Daoy (cell line): Measurements from ENCODE around the gene SLC22A6. TPM values are rescaled to one million over a fixed set of nuclear protein-coding genes. Genes with fewer than 3 reads are reported as not detected.
"Not testable (repeated sequence)": the region's sequence is repeated elsewhere in the genome, so short reads cannot be mapped to it uniquely, and the experiment has no call there.

Experiments used
- DNase-seq: peaks from one replicate; pipeline ENCODE4 v3.0.0-alpha.2; 2015; ENCODE audit warnings: low read depth
- total RNA-seq: library from RNA; depleted of rRNA; stranded (reverse); fragments of >200 nt; shearing (Covaris generic); gene quantifications from 2 replicates; pipeline ENCODE4 v1.2.3, GENCODE V29; 2014

The SLC22A6 gene
- total RNA-seq, 1 experiment from 2014 or later, result not detected

- no peak for DNase-seq
Observed at GRCh38 chr11:62985041-62985750, 429 bp upstream of the SLC22A6 start.

GRCh38 chr11:62983536-62984199 lies 1.1 kb downstream of the SLC22A6 start:
- DNase-seq, result no peak

- DNase-seq, result no peak
Observed at GRCh38 chr11:62981743-62982142, 3.0 kb downstream of the SLC22A6 start.

- no peak for DNase-seq
Observed at GRCh38 chr11:62980133-62980760, 4.5 kb downstream of the SLC22A6 start.

GRCh38 chr11:62976109-62976508 lies 8.7 kb downstream of the SLC22A6 start:
- peak; percentile 23 for DNase-seq

- DNase-seq, result peak; percentile 72
Observed at GRCh38 chr11:62974848-62975522, 9.8 kb downstream of the SLC22A6 start.

GRCh38 chr11:62965574-62965973 lies 19.2 kb downstream of the SLC22A6 start:
- no peak for DNase-seq

GRCh38 chr11:62962391-62962790 lies 22.4 kb downstream of the SLC22A6 start:
- no peak for DNase-seq

GRCh38 chr11:62961017-62961570 lies 23.7 kb downstream of the SLC22A6 start:
- DNase-seq, result no peak

- DNase-seq, result no peak
Observed at GRCh38 chr11:62959422-62959980, 25.3 kb downstream of the SLC22A6 start.

- DNase-seq, result peak; percentile 41
Observed at GRCh38 chr11:62958547-62959421, 26.0 kb downstream of the SLC22A6 start.

GRCh38 chr11:62957147-62957546 lies 27.6 kb downstream of the SLC22A6 start:
- no peak for DNase-seq

GRCh38 chr11:62954478-62954877 lies 30.3 kb downstream of the SLC22A6 start:
- no peak for DNase-seq

GRCh38 chr11:62953811-62954210 lies 31.0 kb downstream of the SLC22A6 start:
- DNase-seq, result peak; percentile 40

GRCh38 chr11:62948765-62949320 lies 35.9 kb downstream of the SLC22A6 start:
- DNase-seq, result no peak

- DNase-seq, result not testable (repeated sequence)
Observed at GRCh38 chr11:62945538-62945937, 39.2 kb downstream of the SLC22A6 start.

- not testable (repeated sequence) for DNase-seq
Observed at GRCh38 chr11:62937528-62937927, 47.2 kb downstream of the SLC22A6 start.

- DNase-seq, result no peak
Observed at GRCh38 chr11:62934496-62934785, 50.3 kb downstream of the SLC22A6 start.

- no peak for DNase-seq
Observed at GRCh38 chr11:62933750-62934495, 50.8 kb downstream of the SLC22A6 start.

- DNase-seq, result no peak
Observed at GRCh38 chr11:62933285-62933684, 51.5 kb downstream of the SLC22A6 start.
